HL-60 (cell line): ENCODE measurements around the gene CDYL.

ENCODE experiments used
- DNase-seq, 2 experiments: peaks; one replicate each; pipeline ENCODE4 v3.0.0-alpha.2; 2010 to 2020; ENCODE audit warnings: low read depth in 1 of 2, low spot score in 1 of 2
- H3K27ac ChIP-seq: fragments of 250-450 bp; sonication (Bioruptor Pico); replicated peaks from 2 replicates; pipeline ENCODE4 v1.5.1; 2020; ENCODE audit warnings: mild to moderate bottlenecking, moderate library complexity
- H3K27me3 ChIP-seq: fragments of 250-450 bp; sonication (Bioruptor Pico); 2 replicates; pipeline ENCODE4 v1.5.1; 2021; ENCODE audit warnings: mild to moderate bottlenecking, moderate library complexity; ENCODE audit not compliant: insufficient read depth, poor library complexity, severe bottlenecking
- H3K4me3 ChIP-seq: replicated peaks from 2 replicates; pipeline ENCODE4 v1.5.1; 2011; ENCODE audit warnings: mild to moderate bottlenecking, control low read depth, low read length; ENCODE audit not compliant: insufficient read depth
- CTCF ChIP-seq: IDR thresholded peaks from one replicate; pipeline ENCODE4 v1.5.1; 2011; ENCODE audit warnings: low read length, control low read depth, inconsistent platforms; ENCODE audit not compliant: insufficient read depth
- GABPA ChIP-seq: IDR thresholded peaks from 2 replicates; pipeline ENCODE4 v1.6.1; 2012; ENCODE audit warnings: low read depth
- POLR2AphosphoS5 ChIP-seq: IDR thresholded peaks from 2 replicates; pipeline ENCODE4 v1.6.1; 2012; ENCODE audit warnings: low read depth
- REST ChIP-seq: IDR thresholded peaks from 2 replicates; pipeline ENCODE4 v1.6.1; 2012; ENCODE audit warnings: low read depth; ENCODE audit not compliant: insufficient replicate concordance
- SPI1 ChIP-seq: IDR thresholded peaks from 2 replicates; pipeline ENCODE4 v1.6.1; 2012; ENCODE audit warnings: low read depth, mild to moderate bottlenecking, borderline replicate concordance

Gene CDYL

GRCh38 chr6:4972438-4972837 is 196.2 kb downstream of the CDYL start:
- Histone ChIP-seq H3K27ac (no peak overlapping the region), H3K4me3 (no peak overlapping the region), H3K27me3 (no peaks in the 10 kb centered on the region)
- TF ChIP-seq CTCF (no peak), REST (no peak), SPI1 (no peak)
- DNase-seq = no peak

- no peak for DNase-seq
- Histone ChIP-seq H3K27ac (no peak overlapping the region), H3K4me3 (no peak overlapping the region), H3K27me3 (no peaks in the 10 kb centered on the region)
- TF ChIP-seq POLR2AphosphoS5 (no peak), REST (no peak), SPI1 (no peak), GABPA (no peak), CTCF (no peak)
Observed at GRCh38 chr6:4973415-4973814, 197.2 kb downstream of the CDYL start.

DNA sequence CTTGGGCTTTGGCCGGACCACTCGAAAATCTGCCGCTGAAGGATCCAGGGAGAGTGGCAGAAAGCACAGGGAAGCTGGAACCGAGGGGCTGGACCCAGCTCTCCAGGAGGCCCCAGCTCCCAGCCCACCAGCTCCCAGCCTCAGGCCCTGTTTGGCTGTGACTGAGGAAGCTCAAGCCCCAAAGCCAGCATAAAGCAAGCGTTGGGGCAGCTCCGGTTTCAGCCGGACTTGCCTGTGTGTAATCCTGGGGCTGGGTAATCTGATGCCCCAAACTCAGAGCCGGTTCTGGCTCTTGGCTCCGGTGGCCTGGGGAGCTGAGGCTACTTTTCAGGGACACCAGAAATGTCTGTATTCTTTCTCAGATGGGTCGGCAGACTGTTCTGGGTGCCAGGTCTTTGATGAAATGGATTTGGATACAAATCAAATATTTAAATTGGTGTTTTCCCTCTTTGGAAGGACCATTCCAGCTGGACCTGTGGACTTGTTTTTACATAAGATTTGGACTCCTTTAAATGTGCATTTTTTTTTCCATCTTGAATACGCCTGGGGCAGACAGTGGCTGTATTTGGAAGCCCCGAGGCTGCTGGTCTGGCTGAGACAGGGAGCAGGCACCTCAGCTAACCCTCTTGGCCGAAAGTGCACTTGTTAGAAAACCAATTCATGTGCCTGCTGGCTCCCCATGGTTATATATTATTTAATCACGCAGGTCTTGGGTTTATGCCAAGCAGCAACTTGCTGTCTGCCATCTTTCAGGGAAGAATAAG is 198.0 kb downstream of the CDYL start:
- Histone ChIP-seq H3K27me3 (no peaks in the 10 kb centered on the region), H3K4me3 (no peak overlapping the region), H3K27ac (no peak overlapping the region)
- no peak for DNase-seq
- TF ChIP-seq GABPA (no peak), SPI1 (no peak), CTCF (no peak), REST (no peak), POLR2AphosphoS5 (no peak)
